ENCODE measurements around the gene MAPK8.

The MAPK8 gene

DNA sequence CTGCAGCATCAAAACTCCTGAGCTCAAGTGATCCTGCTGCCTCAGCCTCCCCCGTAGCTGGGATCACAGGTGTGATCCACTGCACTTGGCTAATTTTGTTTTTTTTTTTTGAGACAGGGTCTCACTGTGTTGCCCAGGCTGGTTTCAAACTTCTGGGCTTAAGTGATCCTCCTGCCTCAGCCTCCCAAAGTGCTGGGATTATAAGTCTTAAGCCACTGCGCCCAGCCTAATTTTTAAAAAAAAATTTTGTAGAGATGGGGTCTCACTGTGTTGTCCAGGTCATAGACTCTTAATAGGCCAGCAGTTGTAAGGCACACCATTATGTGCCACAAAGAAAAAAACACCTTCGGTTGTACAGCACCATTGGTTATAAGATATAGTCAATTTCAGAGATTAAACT is 122.4 kb downstream of the MAPK8 start:
- TF ChIP-seq CTCF (IDR thresholded peaks at IDR 0.05; ENCODE audit: insufficient read depth, missing control alignments): no peak
- FAIRE-seq: no peak
- no peak for DNase-seq (ENCODE audit: insufficient read length, low spot score)

- peak; percentile 95 for FAIRE-seq
- peak; percentile 38 for DNase-seq (ENCODE audit: insufficient read length, low spot score)
- TF ChIP-seq CTCF (IDR thresholded peaks at IDR 0.05; ENCODE audit: insufficient read depth, missing control alignments): no peak
Observed at GRCh38 chr10:48429309-48429708, 122.8 kb downstream of the MAPK8 start.

DNA sequence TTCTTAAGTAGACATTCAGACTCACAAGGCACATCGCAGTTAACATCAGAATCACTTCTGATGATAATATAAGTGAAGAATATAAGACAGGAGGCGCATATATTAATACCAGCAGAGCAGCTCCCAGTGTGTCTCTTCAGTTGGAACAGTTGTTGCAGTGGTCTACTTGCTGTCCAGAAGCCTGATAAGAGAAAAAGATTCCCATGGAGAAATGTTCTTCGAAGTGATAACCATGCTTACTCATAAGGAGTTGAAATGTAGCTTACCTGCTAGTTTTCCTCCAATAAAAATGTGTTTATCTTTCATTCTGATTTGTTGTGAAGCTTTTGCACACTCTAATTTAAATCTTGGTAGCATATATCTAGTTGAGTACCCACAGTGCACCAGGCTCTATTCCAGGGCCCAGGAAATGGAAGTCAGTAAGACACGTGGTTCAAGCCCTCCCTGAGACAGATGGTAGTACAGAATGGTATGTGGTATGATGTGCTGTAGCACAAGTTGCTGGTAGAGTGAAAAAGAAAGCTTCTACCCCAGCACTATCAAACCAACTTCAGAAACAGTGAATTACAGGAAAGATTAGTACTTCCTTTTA is 124.0 kb downstream of the MAPK8 start:
- DNase-seq (ENCODE audit: insufficient read length, low spot score): no peak
- FAIRE-seq: no peak
- no peak for TF ChIP-seq CTCF (IDR thresholded peaks at IDR 0.05; ENCODE audit: insufficient read depth, missing control alignments)

DNA sequence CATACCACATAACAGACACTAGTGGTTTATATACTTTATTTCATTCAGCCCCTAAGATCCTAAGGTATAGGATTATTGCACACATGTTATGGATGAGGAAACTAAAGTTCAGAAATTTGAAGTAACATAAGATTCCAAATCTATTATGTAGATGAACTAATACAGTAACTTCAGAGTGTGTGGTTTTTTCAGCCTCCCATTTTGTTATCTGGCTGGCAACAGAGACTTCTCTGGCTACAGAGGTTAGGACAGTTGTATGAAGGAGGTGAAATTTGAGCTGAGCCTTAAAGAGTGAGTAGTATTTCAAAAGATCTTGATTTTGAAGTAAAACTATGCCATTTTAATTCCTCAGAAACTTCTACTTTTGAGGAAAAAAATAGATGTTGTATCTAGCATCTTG is 125.4 kb downstream of the MAPK8 start:
- FAIRE-seq (no peak), DNase-seq (ENCODE audit: insufficient read length, low spot score) (no peak)
- no peak for TF ChIP-seq CTCF (IDR thresholded peaks at IDR 0.05; ENCODE audit: insufficient read depth, missing control alignments)

GRCh38 chr10:48437546-48437945 is 131.1 kb downstream of the MAPK8 start:
- no peak for FAIRE-seq
- TF ChIP-seq CTCF (IDR thresholded peaks at IDR 0.05; ENCODE audit: insufficient read depth, missing control alignments): no peak
- no peak for DNase-seq (ENCODE audit: insufficient read length, low spot score)

DNA sequence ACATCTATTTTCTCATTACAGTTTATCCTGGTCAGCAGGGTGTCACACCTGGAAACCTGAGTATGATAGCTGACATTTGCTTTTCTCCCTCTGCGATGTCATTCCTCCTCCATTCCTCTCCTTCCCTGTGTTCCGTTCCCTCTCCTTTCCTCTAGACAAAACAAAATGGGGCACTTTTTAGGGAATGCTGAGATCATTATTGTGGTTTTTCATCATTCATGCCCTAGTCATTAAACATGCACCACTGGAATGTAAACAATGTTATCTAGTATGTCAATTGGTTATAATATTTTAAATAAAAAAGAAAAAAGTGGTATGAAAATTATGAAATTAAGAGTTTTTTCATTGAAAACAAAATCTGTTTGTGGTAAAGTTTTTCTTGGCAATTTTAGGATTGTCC is 132.6 kb downstream of the MAPK8 start:
- FAIRE-seq: no peak
- no peak for DNase-seq (ENCODE audit: insufficient read length, low spot score)
- no peak for TF ChIP-seq CTCF (IDR thresholded peaks at IDR 0.05; ENCODE audit: insufficient read depth, missing control alignments)

- no peak for FAIRE-seq
Observed at GRCh38 chr10:48439581-48440041, 133.1 kb downstream of the MAPK8 start.

More at GRCh38 chr10:48439581-48440041, 133.1 kb downstream of the MAPK8 start:
- no peak for TF ChIP-seq CTCF (IDR thresholded peaks at IDR 0.05; ENCODE audit: insufficient read depth, missing control alignments)
- no peak for DNase-seq (ENCODE audit: insufficient read length, low spot score)

Data from D721Med (cell line).